Measurements from ENCODE around the gene ABRACL. TPM values are rescaled to one million over a fixed set of nuclear protein-coding genes. Genes with fewer than 3 reads are reported as not detected.

ABRACL gene
- total and polyA plus RNA-seq, 2 of the 8 experiments (the other 6 are each of a cell fraction or from before 2014, with no cell fraction given), result 103 to 167 TPM

- Histone ChIP-seq H3K79me2 (ENCODE audit: control insufficient read depth in 1 of 2, insufficient read depth in 2 of 2, low read length in 2 of 2) (no peaks in the 10 kb centered on the region), H3K18ac (ENCODE audit: extremely low read depth, low read length) (no peak overlapping the region), H3K4me1 (replicated peaks in 1 of 4; ENCODE audit: control insufficient read depth in 3 of 4, insufficient read depth in 4 of 4, low read length in 3 of 4) (no peaks in the 10 kb centered on the region), H3K4me3 (ENCODE audit: extremely low read depth in 1 of 4, insufficient read depth in 2 of 4, low read depth in 3 of 4, low read length in 4 of 4) (no peak overlapping the region), H3K4ac (replicated peaks; ENCODE audit: insufficient read length, low read depth, low read length) (no peak overlapping the region), H2BK15ac (ENCODE audit: low read length) (no peak overlapping the region), H3K27me3 (replicated peaks in 1 of 4; ENCODE audit: control insufficient read depth in 3 of 4, extremely low read depth in 1 of 4, insufficient read depth in 3 of 4, low read length in 3 of 4) (no peaks in the 10 kb centered on the region), H3K14ac (ENCODE audit: insufficient read length) (no peak overlapping the region), H4K8ac (ENCODE audit: extremely low read depth, insufficient read depth, low read length) (no peak overlapping the region), H2BK120ac (replicated peaks; ENCODE audit: low read depth, low read length) (no peak overlapping the region), H4K5ac (ENCODE audit: insufficient read length, low read depth, low read length) (no peak overlapping the region), H3K36me3 (ENCODE audit: control insufficient read depth in 2 of 4, insufficient read depth in 4 of 4, low read length in 3 of 4) (no peaks in the 10 kb centered on the region), H3K4me2 (ENCODE audit: insufficient read depth in 1 of 2, low read depth in 2 of 2, low read length in 2 of 2) (no peak overlapping the region), H2AK5ac (ENCODE audit: low read depth, low read length) (no peak overlapping the region), H2BK12ac (ENCODE audit: low read depth, low read length) (no peak overlapping the region), H4K20me1 (replicated peaks in 1 of 2; ENCODE audit: control insufficient read depth in 1 of 2, insufficient read depth in 2 of 2, low read length in 2 of 2) (no peaks in the 10 kb centered on the region), H2BK20ac (ENCODE audit: low read length) (no peak overlapping the region), H3K23me2 (ENCODE audit: low read depth, low read length) (no peaks in the 10 kb centered on the region), H3K79me1 (ENCODE audit: low read depth, low read length) (no peaks in the 10 kb centered on the region), H2BK5ac (ENCODE audit: low read depth, low read length) (no peak overlapping the region), H3K56ac (replicated peaks; ENCODE audit: insufficient read length, low read depth, low read length) (no peak overlapping the region), H4K91ac (replicated peaks; ENCODE audit: insufficient read length, low read length) (no peak overlapping the region), H3K27ac (ENCODE audit: low read depth, low read length) (no peak overlapping the region), H3K9me3 (ENCODE audit: insufficient read depth in 2 of 2, low read depth in 1 of 2, low read length in 1 of 2) (no peaks in the 10 kb centered on the region), H2AFZ (ENCODE audit: low read length) (no peak overlapping the region), H3K23ac (ENCODE audit: insufficient read length) (no peak overlapping the region), H3K9ac (replicated peaks in 1 of 4; ENCODE audit: extremely low read depth in 1 of 4, low read depth in 3 of 4, low read length in 3 of 4) (no peak overlapping the region)
- DNase-seq (ENCODE audit: low read depth in 1 of 2, low spot score in 2 of 2), result no peak
- no peak for FAIRE-seq
- ChIA-PET CTCF (ENCODE audit: partially characterized antibody) (interaction anchor here (1.0 to 1.5 kb wide), 2 partner anchors 15 to 244 kb away, joined by 3 read pairs; no protein-coding TSS in a partner anchor), POLR2A (ENCODE audit: partially characterized antibody) (interaction anchor here (1.0 to 1.7 kb wide), 4 partner anchors 9 to 22 kb away, joined by 3 to 6 read pairs (median 3); no protein-coding TSS in a partner anchor)
- 94% methylated on average over 9 of the region's 9 CpGs; no CpG with 5 or more reads in 1 of the 2 experiments for WGBS, 2 experiments (ENCODE audit: extremely low coverage in 1 of 2, insufficient coverage in 1 of 2, insufficient read length in 1 of 2, insufficient replicate concordance in 2 of 2, low coverage in 1 of 2, low lambda C conversion rate in 2 of 2, missing lambda C conversion rate in 1 of 2)
- TF ChIP-seq EP300 (IDR thresholded peaks at IDR 0.05; ENCODE audit: borderline replicate concordance in 1 of 2, low read depth in 2 of 2, low read length in 2 of 2), result no peak
- TF ChIP-seq TAF1 (IDR thresholded peaks at IDR 0.05; ENCODE audit: low read depth, low read length), result no peak
- TF ChIP-seq RFX5 (IDR thresholded peaks at IDR 0.05; ENCODE audit: borderline replicate concordance, low read depth, low read length), result no peak
These were observed 20.4 kb upstream of the ABRACL start for GRCh38 chr6:139008117-139008516.
